ENCODE results near the gene GABRG3.

DNA sequence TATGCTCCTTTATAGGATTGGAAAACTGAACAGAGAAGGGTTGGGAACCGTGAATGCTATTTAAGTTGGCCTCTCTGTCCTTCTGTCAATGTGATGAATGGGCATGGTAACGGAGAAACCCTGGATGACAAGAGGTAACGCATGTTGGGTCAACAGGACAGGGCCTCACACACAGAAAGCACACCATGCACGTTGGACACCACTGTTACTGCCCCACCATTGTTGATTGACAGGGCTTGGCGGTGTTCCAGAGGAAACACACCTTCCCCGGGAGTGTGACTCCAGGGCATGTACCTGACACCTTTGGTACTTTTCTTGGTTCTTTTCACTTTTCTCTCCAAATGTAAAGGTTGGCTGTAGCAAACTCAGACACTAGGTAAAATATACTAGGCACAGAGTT lies 579.7 kb downstream of the GABRG3 start:
- no peak for TF ChIP-seq EP300 (IDR thresholded peaks at IDR 0.05)
- TF ChIP-seq POLR2AphosphoS5 (IDR thresholded peaks at IDR 0.05) = no peak
